DMS153 (cell line): Measurements from ENCODE around the gene BLOC1S2.
"Not testable (repeated sequence)": the region's sequence is repeated elsewhere in the genome, so short reads cannot be mapped to it uniquely, and the experiment has no call there.

Source experiments
- DNase-seq: peaks from one replicate; lab custom pipeline; 2025; lab: John Stamatoyannopoulos, UW

Gene BLOC1S2

GRCh38 chr10:100291356-100291755 is 4.9 kb upstream of the BLOC1S2 start:
- DNase-seq = no peak

DNA sequence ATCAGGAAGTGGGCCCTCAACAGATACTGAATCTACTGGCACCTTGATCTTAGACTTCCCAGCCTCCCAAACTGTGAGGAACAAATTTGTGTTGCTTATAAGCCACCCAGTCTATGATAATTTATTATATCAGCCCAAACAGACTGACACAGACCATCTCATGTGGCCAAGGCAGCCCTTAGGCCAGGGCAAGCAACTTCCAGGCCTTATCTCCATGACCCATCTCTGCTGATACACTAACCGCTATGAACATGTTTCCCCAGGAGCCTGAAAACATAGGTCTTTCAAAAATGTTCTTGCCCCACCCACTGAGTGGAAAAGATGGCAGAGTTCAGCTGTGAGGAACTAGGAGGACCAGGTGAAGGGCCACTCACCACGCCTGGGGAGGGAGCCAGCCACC is 3.2 kb upstream of the BLOC1S2 start:
- DNase-seq = no peak

DNA sequence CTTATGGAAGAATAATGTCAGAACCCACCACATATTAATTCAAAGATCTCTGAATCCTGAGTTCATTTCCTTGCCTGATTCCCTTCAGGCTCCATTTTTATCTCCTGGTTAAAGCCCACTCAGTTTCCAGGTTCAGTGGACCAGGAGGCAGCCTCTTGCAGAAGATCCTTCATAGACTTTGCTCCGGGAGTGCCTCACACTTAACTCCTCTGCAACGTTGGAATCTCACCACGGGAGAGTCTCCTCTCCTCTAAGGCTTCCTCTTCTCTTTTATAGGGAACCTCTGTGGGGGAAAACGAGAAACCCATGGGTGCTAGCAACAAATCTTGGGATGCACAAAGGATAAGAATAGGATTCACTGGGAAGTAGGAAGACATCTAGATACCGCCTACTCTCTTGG is 1.7 kb upstream of the BLOC1S2 start:
- DNase-seq = no peak

DNA sequence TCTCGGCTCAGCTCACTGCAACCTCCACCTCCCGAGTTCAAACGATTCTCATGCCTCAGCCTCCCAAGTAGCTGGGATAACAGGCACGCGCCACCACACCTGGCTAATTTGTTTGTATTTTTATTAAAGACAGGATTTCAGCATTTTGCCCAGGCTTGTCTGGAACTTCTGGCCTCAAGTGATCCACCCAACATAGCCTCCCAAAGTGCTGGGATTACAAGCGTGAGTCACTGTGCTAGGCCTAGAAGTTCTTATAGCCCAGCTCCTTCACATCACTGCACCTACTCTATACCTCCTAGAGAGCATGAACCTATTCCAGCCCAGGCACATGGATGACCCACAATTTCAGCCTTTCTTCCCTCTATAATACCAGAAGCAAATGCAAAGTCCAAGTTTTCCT is 1.3 kb upstream of the BLOC1S2 start:
- no peak for DNase-seq

- not testable (repeated sequence) for DNase-seq
These were observed 1.2 kb downstream of the BLOC1S2 start for GRCh38 chr10:100285326-100285725.

DNA sequence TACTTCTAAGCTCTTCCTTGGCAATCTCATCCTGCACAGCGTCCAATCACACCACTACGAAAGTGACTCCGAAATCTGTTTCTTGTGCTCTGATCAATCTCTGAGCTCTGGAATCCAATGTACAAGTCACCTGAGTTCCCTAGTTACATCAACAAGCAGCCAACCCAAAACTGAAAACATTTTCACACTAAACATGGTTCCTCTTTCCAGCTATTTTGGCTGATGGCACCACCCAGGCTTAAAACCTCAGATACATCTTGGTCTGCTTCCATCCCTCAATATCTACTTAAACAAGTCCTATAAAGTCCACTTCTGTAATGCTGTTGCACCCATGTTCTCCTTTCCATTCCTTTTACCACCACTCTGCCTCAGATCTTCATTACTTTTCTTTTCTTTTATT is 3.6 kb downstream of the BLOC1S2 start:
- DNase-seq = no peak

DNA sequence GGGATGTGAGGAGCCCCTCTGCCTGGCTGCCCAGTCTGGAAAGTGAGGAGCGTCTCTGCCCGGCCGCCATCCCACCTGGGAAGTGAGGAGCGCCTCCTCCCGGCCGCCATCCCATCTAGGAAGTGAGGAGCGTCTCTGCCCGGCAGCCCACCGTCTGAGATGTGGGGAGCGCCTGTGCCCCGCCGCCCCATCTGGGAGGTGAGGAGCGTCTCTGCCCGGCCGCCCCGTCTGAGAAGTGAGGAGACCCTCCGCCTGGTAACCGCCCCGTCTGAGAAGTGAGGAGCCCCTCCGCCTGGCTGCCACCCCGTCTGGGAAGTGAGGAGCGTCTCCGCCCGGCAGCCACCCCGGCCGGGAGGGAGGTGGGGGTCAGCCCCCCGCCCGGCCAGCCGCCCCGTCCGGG is 9.5 kb downstream of the BLOC1S2 start:
- not testable (repeated sequence) for DNase-seq

GRCh38 chr10:100267239-100268104 is 19.0 kb downstream of the BLOC1S2 start, which contains the start of gene CWF19L1:
CWF19L1 (minus strand) TSS chr10:100267638; CDS start chr10:100267593, 45 bp downstream.
- DNase-seq = peak; percentile 76

DNA sequence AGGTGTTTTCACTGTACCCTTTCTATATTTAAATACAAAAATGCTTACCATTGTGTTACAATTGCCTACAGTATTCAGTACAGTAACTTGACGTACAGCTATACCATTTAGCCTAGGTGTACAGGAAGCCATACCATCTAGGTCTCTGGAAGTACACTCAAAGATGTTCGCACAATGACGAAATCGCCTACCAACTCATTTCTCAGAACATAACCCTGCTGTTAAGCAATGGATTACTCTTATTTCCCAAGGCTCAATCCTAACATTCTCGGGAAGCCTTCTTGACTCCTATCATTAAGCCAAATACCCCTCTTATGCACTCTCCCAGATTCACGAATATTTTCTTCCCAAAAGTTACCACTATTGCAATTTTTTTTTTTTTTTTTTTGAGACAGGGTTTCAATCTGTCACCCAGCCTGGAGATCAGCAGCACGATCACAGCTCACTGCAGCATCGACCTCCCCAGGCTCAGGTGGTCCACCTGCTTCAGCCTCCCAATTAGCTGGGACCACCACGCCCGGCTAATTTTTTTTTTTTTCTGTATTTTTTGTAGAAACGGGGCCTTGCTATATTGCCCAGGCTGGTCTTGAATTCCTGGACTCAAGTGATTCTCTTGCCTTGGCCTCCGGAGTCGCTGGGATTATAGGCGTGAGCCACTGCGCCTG is 20.5 kb downstream of the BLOC1S2 start:
- DNase-seq = no peak

DNA sequence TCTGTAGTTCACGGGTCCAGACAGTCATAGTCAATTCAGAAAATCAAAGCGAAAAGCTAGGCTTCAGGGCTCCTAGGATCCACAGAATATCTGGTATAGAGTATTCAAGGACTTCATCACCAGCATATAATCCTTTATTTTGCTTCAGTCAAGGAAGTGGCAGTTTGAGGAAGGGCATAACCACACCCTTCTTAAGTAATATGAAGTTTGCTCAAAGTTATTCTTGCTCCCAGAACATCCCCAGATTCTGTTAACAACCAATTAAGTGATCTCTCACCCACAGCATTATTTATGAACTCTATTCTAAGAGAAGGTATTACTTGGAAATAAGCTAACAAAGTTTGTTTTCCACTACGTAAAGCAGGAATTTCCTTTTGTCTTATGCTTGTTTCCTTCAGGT is 32.3 kb downstream of the BLOC1S2 start:
- DNase-seq = no peak

DNA sequence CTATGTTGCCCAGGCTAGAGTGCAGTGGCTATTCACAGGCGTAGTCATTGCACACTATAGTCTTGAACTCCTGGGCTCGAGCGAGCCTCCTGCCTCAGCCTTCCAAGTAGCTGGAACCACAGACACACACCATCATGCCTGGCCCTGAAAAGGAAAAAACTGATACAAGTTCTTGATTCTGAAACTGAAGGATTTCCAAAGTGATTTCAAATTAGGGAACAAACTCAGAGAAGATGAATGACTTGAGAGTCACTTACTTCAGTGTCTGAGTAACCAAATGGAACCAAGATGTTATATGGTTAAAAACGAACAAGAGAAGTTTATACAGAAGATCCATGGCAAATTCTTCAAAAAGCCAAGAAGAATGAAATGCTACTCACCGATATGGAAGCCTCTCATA is 33.4 kb downstream of the BLOC1S2 start:
- DNase-seq = no peak

GRCh38 chr10:100248820-100249219 is 37.7 kb downstream of the BLOC1S2 start:
- no peak for DNase-seq

GRCh38 chr10:100245484-100246220 is 40.8 kb downstream of the BLOC1S2 start:
- no peak for DNase-seq

GRCh38 chr10:100239851-100240250 is 46.6 kb downstream of the BLOC1S2 start:
- no peak for DNase-seq

DNA sequence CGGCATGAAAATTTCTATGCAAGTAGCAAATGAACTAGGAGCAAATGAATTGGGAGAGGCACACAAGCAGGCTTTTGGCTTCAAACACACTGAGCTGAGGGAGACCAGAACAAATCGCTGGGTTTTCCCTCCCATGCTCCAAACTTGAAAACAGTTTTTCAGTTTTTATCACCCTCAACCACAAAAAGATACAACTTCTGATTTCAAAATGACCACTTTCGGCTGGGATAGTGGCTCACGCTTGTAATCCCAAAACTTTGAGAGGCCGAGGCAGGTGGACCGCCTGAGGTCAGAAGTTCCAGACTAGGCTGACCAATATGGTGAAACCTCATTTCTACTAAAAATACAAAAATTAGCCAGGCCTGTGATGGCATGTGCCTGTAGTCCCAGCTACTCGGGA is 48.1 kb downstream of the BLOC1S2 start:
- no peak for DNase-seq

- no peak for DNase-seq
These were observed 54.4 kb downstream of the BLOC1S2 start for GRCh38 chr10:100232101-100232500.

GRCh38 chr10:100229819-100230422 is 56.6 kb downstream of the BLOC1S2 start:
- DNase-seq = no peak

GRCh38 chr10:100223879-100224278 is 62.6 kb downstream of the BLOC1S2 start:
- no peak for DNase-seq
